GM21825 (cell line): ENCODE measurements around the gene LMTK3.

Experiments
- ATAC-seq: cut with Tn5 transposase; IDR thresholded peaks from one replicate; pipeline ENCODE4 v1.9.1; 2021; ENCODE audit warnings: mild to moderate bottlenecking, moderate library complexity; ENCODE audit not compliant: unreplicated experiment

The LMTK3 gene

GRCh38 chr19:48511800-48512503 is at the start of gene LMTK3:
TSS of gene LMTK3 (minus strand) at chr19:48511835. CDS start at chr19:48511576, 259 bp downstream.
- ATAC-seq = no peak

GRCh38 chr19:48561412-48561811 is 49.8 kb upstream of the LMTK3 start:
- no peak for ATAC-seq

GRCh38 chr19:48560095-48560530 is 48.5 kb upstream of the LMTK3 start:
- no peak for ATAC-seq

- no peak for ATAC-seq
Observed at GRCh38 chr19:48558018-48558684, 46.5 kb upstream of the LMTK3 start.

- no peak for ATAC-seq
Observed at GRCh38 chr19:48556825-48557224, 45.2 kb upstream of the LMTK3 start.

GRCh38 chr19:48556163-48556562 is 44.5 kb upstream of the LMTK3 start:
- ATAC-seq = no peak

- no peak for ATAC-seq
Observed at GRCh38 chr19:48554385-48555091, 42.9 kb upstream of the LMTK3 start.

- no peak for ATAC-seq
Observed at GRCh38 chr19:48553676-48554384, 42.2 kb upstream of the LMTK3 start.

- no peak for ATAC-seq
Observed at GRCh38 chr19:48552406-48553322, 41.0 kb upstream of the LMTK3 start.

GRCh38 chr19:48551437-48552302 is 40.0 kb upstream of the LMTK3 start, which contains the start of gene SULT2B1:
TSS of gene SULT2B1 (plus strand) at chr19:48552172. CDS start at chr19:48552253, 81 bp downstream.
- no peak for ATAC-seq

- ATAC-seq = no peak
Observed at GRCh38 chr19:48549380-48549779, 37.7 kb upstream of the LMTK3 start.

GRCh38 chr19:48548253-48548911 is 36.7 kb upstream of the LMTK3 start:
- ATAC-seq = no peak

- ATAC-seq = no peak
Observed at GRCh38 chr19:48547722-48548121, 36.1 kb upstream of the LMTK3 start.

GRCh38 chr19:48544856-48545750 is 33.5 kb upstream of the LMTK3 start:
- ATAC-seq = no peak

- ATAC-seq = no peak
Observed at GRCh38 chr19:48543121-48543710, 31.6 kb upstream of the LMTK3 start.

- ATAC-seq = no peak
Observed at GRCh38 chr19:48541813-48542212, 30.2 kb upstream of the LMTK3 start.

- no peak for ATAC-seq
Observed at GRCh38 chr19:48540110-48540509, 28.5 kb upstream of the LMTK3 start.
